AG04449 (cell line): Measurements from ENCODE around the gene RNFT2.

ENCODE experiments used
- CTCF ChIA-PET: fragments of 350-600 bp; formaldehyde crosslinking; extraction: SDS; loops from one replicate; lab custom pipeline; 2021; ENCODE audit warnings: antibody characterized with exemption; lab: Yijun Ruan, JAX
- POLR2A ChIA-PET: fragments of 400-600, 350-600 bp; formaldehyde crosslinking; extraction: SDS; loops from one replicate; lab custom pipeline; 2020; ENCODE audit warnings: antibody characterized with exemption, inconsistent platforms; lab: Yijun Ruan, JAX
- DNase-seq: peaks from one replicate; pipeline ENCODE4 v3.0.0-alpha.2; 2010; ENCODE audit warnings: low read depth, low spot score
- H3K4me3 ChIP-seq: 2 replicates; pipeline ENCODE4 v1.5.1; 2011; ENCODE audit warnings: low read depth, mild to moderate bottlenecking, control low read depth, low read length
- CTCF ChIP-seq: IDR thresholded peaks from one replicate; pipeline ENCODE4 v1.5.1; 2011; ENCODE audit warnings: mild to moderate bottlenecking, moderate library complexity, low read length, control low read depth, inconsistent platforms; ENCODE audit not compliant: insufficient read depth; ENCODE audit errors: missing control alignments

The RNFT2 gene

GRCh38 chr12:116874324-116874995 is 136.3 kb downstream of the RNFT2 start:
- CTCF ChIA-PET: interaction anchor here (1.0 kb wide), 1 partner anchor 8 kb away, joined by 4 read pairs; no protein-coding TSS in a partner anchor

GRCh38 chr12:116876151-116876869 is 138.2 kb downstream of the RNFT2 start:
- DNase-seq: no peak
- no peak overlapping the region for H3K4me3 ChIP-seq
- POLR2A ChIA-PET: no interaction called here

More at GRCh38 chr12:116874324-116874995, 136.3 kb downstream of the RNFT2 start:
- POLR2A ChIA-PET: no interaction called here
- DNase-seq: no peak
- no peak for TF ChIP-seq CTCF
- no peak overlapping the region for H3K4me3 ChIP-seq

GRCh38 chr12:116878567-116879508 is 140.7 kb downstream of the RNFT2 start:
- ChIA-PET CTCF (interaction anchor here (1.1 to 5.4 kb wide), 3 partner anchors 16 to 175 kb away, joined by 4 to 48 read pairs (median 6); no protein-coding TSS in a partner anchor), POLR2A (no interaction called here)
- no peak for TF ChIP-seq CTCF
- peak overlapping the region; percentile 27 for H3K4me3 ChIP-seq
- DNase-seq: no peak

More at GRCh38 chr12:116876151-116876869, 138.2 kb downstream of the RNFT2 start:
- TF ChIP-seq CTCF: no peak
- CTCF ChIA-PET: interaction anchor here (1.1 to 1.3 kb wide), 2 partner anchors 8 to 173 kb away, joined by 3 read pairs; no protein-coding TSS in a partner anchor

- CTCF ChIA-PET: interaction anchor here (1.1 to 5.4 kb wide), 4 partner anchors 17 to 176 kb away, joined by 4 to 48 read pairs (median 5); no protein-coding TSS in a partner anchor
Measured at GRCh38 chr12:116879509-116880212, 141.5 kb downstream of the RNFT2 start.

More at GRCh38 chr12:116879509-116880212, 141.5 kb downstream of the RNFT2 start:
- no peak for DNase-seq
- POLR2A ChIA-PET: no interaction called here
- TF ChIP-seq CTCF: no peak
- H3K4me3 ChIP-seq: no peak overlapping the region
